Choroid plexus epithelial cell (primary cell): ENCODE data around the gene CARD14.

ENCODE experiments used
- DNase-seq: peaks from one replicate; pipeline ENCODE4 v3.0.0-alpha.2; 2010; ENCODE audit warnings: low read depth
- H3K4me3 ChIP-seq: 2 replicates; pipeline ENCODE4 v1.5.1; 2011; ENCODE audit warnings: low read depth, mild to moderate bottlenecking, control low read depth, low read length, moderate library complexity
- CTCF ChIP-seq: conservative IDR thresholded peaks from 2 replicates; pipeline ENCODE4 v1.5.1; 2011; ENCODE audit warnings: low read depth, mild to moderate bottlenecking, control low read depth, inconsistent platforms, low read length, moderate library complexity

The CARD14 gene

GRCh38 chr17:80220054-80220735, 50.4 kb downstream of the CARD14 start, which contains the start of the genes SGSH and SLC26A11:
TSS of gene SGSH (minus strand) at chr17:80220333. CDS start at chr17:80220313, 20 bp downstream.
TSS of gene SLC26A11 (plus strand) at chr17:80220427. CDS start at chr17:80221561, 1,134 bp downstream.
- peak; percentile 58 for DNase-seq
- TF ChIP-seq CTCF: no peak
- H3K4me3 ChIP-seq: peak within 1 kb of the TSS; percentile 80

- peak; percentile 7 for DNase-seq
- peak overlapping the region; percentile 80 for H3K4me3 ChIP-seq
- TF ChIP-seq CTCF: no peak
Measured at GRCh38 chr17:80220736-80221215, 50.9 kb downstream of the CARD14 start.

- H3K4me3 ChIP-seq: peak overlapping the region; percentile 80
- TF ChIP-seq CTCF: no peak
- DNase-seq: no peak
Measured at GRCh38 chr17:80221351-80222105, 51.7 kb downstream of the CARD14 start.

GRCh38 chr17:80222376-80223141, 52.7 kb downstream of the CARD14 start:
- H3K4me3 ChIP-seq: no peak overlapping the region
- DNase-seq: no peak
- TF ChIP-seq CTCF: no peak

GRCh38 chr17:80223142-80223815, 53.4 kb downstream of the CARD14 start:
- DNase-seq: no peak
- H3K4me3 ChIP-seq: no peak overlapping the region
- TF ChIP-seq CTCF: no peak

- H3K4me3 ChIP-seq: no peak overlapping the region
- DNase-seq: no peak
Measured at GRCh38 chr17:80223838-80224497, 54.1 kb downstream of the CARD14 start.

More at GRCh38 chr17:80223838-80224497, 54.1 kb downstream of the CARD14 start:
- no peak for TF ChIP-seq CTCF
